ENCODE results near the gene SCFD2.
A peak's percentile ranks its signal among the peaks of the same experiment; 100 is the strongest.

Gene SCFD2

GRCh38 chr4:52869196-52869595, 496.7 kb downstream of the SCFD2 start:
- no peak for DNase-seq

GRCh38 chr4:52868133-52868532, 497.7 kb downstream of the SCFD2 start:
- DNase-seq, result no peak

- DNase-seq, result no peak
Observed at GRCh38 chr4:52867163-52867562, 498.7 kb downstream of the SCFD2 start.

GRCh38 chr4:52866734-52867133, 499.1 kb downstream of the SCFD2 start:
- no peak for DNase-seq

- DNase-seq, result no peak
Observed at GRCh38 chr4:52865300-52865699, 500.6 kb downstream of the SCFD2 start.

GRCh38 chr4:52864793-52865192, 501.1 kb downstream of the SCFD2 start:
- no peak for DNase-seq

GRCh38 chr4:52863324-52863723, 502.5 kb downstream of the SCFD2 start:
- DNase-seq, result no peak

GRCh38 chr4:52862639-52863161, 503.2 kb downstream of the SCFD2 start:
- DNase-seq, result no peak

GRCh38 chr4:52861879-52862616, 503.8 kb downstream of the SCFD2 start, which contains the start of gene RASL11B:
Gene RASL11B (plus strand): TSS chr4:52862317. CDS start chr4:52862508, 191 bp downstream.
- DNase-seq, result peak; percentile 82

GRCh38 chr4:52861171-52861823, 504.6 kb downstream of the SCFD2 start:
- no peak for DNase-seq

- DNase-seq, result no peak
Observed at GRCh38 chr4:52860361-52860760, 505.5 kb downstream of the SCFD2 start.

- no peak for DNase-seq
Observed at GRCh38 chr4:52856801-52857200, 509.1 kb downstream of the SCFD2 start.

- no peak for DNase-seq
Observed at GRCh38 chr4:52853351-52853750, 512.5 kb downstream of the SCFD2 start.

GRCh38 chr4:52852711-52853110, 513.1 kb downstream of the SCFD2 start:
- DNase-seq, result no peak

- DNase-seq, result no peak
Observed at GRCh38 chr4:52852041-52852440, 513.8 kb downstream of the SCFD2 start.

GRCh38 chr4:52850406-52851124, 515.3 kb downstream of the SCFD2 start:
- no peak for DNase-seq

- DNase-seq, result no peak
Observed at GRCh38 chr4:52848254-52848653, 517.6 kb downstream of the SCFD2 start.

GRCh38 chr4:52846502-52846901, 519.4 kb downstream of the SCFD2 start:
- DNase-seq, result no peak

- no peak for DNase-seq
Observed at GRCh38 chr4:52844596-52844995, 521.3 kb downstream of the SCFD2 start.

- no peak for DNase-seq
Observed at GRCh38 chr4:52843958-52844357, 521.9 kb downstream of the SCFD2 start.

GRCh38 chr4:52843351-52843750, 522.5 kb downstream of the SCFD2 start:
- no peak for DNase-seq

- DNase-seq, result no peak
Observed at GRCh38 chr4:52842792-52843191, 523.1 kb downstream of the SCFD2 start.

- no peak for DNase-seq
Observed at GRCh38 chr4:52841682-52842456, 524.0 kb downstream of the SCFD2 start.
